HG03045 (cell line): Measurements from ENCODE around the gene SOX3.

Experiments
- ATAC-seq: cut with Tn5 transposase; IDR thresholded peaks from one replicate; pipeline ENCODE4 v1.9.1; 2021; ENCODE audit warnings: mild to moderate bottlenecking, moderate library complexity; ENCODE audit not compliant: unreplicated experiment

SOX3 gene

DNA sequence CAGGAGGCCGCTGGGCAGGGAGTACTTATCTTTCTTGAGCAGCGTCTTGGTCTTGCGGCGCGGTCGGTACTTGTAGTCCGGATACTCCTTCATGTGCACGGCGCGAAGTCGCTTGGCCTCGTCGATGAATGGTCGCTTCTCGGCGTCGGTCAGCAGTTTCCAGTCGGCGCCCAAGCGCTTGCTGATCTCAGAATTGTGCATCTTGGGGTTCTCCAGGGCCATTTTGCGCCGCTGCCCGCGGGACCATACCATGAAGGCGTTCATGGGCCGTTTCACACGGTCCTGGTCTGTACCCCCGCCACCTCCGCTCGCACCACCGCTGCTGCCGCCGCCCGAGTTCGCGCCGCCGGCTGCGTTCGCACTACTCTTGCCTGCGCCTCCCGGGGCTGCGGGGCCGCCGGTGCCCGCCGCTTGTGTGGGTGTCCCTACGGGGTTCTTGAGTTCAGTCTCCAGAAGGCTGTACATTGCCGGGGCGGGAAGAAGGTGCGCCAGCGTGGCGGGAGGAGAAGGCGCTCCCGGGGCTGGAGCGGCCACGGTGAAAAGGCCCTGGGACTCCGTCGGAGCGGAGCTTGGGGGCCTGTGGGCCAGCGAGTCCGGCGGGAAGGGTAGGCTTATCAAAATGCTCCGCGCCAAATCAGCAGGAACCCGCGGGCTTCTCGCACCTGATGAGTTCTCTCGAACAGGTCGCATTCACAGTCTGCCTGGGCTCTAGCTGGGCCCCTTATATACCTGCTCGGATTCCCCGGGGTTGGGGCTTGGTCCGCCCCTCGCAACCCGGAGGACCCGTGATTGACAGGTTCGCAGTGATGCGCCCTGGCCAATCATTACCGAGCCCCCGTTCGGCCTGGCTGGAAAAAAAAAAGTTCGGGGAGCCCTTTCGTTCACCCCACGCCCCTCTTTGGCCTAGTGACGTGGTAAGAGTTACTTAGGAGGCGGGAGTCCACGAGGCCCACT lies at the start of gene SOX3:
Gene SOX3, minus strand, starts transcription at position 699 of the 954 bp plus-strand sequence. Its CDS starts 9 bp downstream, at position 690.
- no peak for ATAC-seq

GRCh38 chrX:140548985-140549384 lies 44.1 kb upstream of the SOX3 start:
- no peak for ATAC-seq

GRCh38 chrX:140526171-140526570 lies 21.3 kb upstream of the SOX3 start:
- ATAC-seq, result no peak

GRCh38 chrX:140525448-140525847 lies 20.6 kb upstream of the SOX3 start:
- no peak for ATAC-seq

DNA sequence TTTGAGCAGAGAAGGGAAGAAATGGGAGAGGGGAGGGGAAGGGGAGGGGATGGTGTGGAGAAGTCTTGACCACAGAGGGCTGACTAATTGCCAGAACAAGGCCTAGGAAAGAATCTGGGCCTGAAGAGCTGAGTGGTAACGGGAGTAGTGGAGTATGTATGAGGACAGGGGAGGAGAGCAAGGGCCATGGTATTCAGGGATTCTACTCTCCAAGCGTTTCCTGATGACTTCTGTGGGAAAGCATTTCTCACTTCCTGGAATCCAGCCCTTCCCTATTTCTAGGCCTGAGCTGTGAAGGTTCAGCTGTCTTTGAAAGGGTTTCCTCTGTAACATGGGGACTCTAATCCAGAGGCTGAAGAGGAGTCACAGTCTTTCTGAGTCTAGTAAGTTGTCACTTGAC lies 19.7 kb upstream of the SOX3 start:
- ATAC-seq, result no peak

DNA sequence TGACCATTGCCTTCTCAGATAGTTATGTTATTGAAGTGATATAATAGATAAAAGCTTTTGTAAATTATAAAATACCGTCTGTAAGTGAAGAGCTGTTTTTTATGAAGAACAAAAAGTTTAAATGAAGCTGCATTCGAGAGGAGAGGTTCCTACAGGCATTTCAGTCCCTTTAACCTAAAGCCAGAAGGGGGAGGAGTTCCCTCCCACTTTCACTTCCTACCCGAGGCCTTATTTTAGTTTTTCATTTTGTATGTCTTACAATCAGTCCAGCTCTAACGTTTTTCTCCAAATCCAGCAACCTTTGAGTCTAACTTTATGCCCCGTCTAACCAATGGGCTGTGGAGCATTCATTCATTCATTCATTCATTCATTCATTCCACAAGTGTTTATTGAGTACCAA lies 16.5 kb upstream of the SOX3 start:
- ATAC-seq, result no peak

DNA sequence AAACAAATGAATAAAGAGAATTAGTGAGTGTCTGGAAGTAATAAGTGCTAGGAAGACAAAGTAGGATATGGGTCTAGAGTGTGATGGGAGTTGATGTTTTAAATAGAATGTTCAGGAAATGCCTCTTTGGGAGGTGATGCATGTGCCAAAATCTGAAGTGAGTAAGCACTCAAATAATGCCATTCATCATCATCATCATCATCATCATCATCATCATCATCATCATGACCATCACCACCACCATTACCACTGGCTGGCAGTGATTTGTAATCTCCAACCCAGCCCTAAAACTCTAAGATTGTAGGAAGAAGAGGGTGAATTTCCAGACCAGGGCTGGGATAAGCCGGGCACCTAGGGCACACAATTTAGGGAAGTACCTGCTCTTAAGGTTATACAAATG lies 9.7 kb upstream of the SOX3 start:
- ATAC-seq, result no peak

DNA sequence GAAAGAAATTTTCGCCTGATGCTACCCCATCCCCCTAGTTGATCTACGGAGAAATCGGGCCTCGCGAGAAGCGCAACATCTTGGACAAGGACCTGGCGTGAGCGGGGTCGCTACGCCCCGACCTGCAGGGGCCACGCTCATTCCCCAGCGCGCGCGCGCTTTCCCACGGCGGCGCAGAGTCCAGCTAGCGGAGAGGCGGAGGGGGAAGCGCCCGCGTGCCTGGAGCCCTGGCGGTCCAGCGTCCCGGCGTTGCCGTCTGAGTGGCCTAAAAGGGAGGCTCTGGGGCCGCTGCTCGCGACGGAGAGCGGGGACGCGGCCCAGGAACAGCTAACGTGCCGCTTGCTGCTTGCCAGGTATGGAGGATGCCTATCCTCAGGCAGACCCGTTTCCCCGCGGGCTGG lies 6.0 kb upstream of the SOX3 start:
- ATAC-seq, result no peak

DNA sequence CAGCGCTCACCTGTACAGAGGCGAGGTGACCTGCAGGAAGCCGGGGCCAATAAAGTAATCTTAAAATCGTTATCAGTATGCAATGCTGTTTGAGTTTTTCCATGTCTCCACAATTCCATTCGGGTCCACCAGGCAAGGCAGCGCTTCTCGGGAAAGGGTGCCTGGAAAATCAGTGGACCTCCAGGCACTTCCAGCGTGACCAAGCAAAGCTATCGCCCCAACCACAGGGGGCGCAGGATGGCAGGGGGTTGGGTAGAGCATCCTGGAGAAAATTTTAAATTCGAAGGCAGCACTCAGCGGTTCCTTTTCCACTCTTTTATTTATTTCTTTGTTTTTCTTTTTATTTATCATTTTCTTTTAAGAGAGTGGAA lies 5.4 kb upstream of the SOX3 start:
- ATAC-seq, result no peak

DNA sequence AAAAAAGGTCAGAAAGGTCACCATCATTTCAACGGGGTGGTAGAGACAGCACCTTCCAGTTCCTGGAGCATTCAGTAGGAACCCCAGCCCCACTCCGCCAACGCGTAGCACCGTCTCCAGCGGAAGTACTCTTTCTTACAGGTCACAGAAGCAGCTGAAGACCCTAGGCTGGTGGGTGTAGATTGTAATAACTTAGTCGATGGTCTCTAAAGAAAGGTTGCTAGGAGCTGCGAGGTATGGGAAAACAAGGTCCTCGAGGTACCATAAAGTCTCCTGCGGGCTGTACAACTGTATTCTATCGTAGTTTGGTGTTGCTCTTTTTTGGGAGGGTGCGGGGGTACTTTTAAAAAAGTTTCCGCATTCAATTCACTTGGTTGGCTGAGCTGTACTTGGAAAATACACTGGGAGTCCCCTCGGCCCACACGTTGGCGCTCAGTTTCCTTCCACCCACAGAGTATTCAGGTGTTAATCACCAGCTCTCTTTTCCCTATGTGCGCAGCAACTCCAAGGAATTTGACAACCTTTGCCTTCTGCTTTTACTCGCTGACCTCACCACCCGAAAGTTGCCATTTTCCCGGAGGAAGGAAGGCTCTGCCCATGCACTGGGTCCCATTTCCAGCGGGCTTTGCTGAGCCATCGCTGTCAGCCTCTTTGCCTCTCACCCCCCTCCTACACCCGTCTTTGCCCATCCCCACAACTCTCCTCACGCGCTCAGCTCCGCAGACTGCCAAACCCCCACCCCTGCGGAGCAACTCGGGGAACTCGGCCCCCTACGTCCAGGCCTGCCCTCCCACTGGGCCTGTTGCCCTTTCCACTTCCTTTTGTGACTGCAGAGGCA lies 4.8 kb upstream of the SOX3 start:
- ATAC-seq, result no peak

DNA sequence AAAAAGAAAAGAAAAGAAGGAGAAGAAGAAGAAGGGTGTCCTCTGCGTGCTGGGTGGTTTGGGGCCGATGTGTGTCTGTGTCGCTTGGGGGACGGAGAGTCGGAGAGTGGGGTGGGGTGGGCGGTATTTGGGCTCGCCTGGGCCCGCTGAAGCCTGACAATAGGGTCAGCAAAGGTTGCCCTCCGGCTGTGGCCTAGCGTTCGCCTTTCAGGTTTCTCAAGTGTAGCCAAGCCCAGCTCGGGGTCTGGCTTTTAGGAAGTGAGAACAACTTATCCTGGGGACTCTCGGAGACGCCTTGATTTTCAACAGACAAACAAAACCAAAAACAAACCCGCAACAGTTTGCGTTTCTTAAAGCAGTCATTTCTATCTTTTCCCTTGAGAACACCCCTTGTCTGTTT lies 4.1 kb upstream of the SOX3 start:
- no peak for ATAC-seq

- ATAC-seq, result no peak
Measured at GRCh38 chrX:140507982-140508305, 3.1 kb upstream of the SOX3 start.

GRCh38 chrX:140507223-140507981 lies 2.5 kb upstream of the SOX3 start:
- no peak for ATAC-seq

DNA sequence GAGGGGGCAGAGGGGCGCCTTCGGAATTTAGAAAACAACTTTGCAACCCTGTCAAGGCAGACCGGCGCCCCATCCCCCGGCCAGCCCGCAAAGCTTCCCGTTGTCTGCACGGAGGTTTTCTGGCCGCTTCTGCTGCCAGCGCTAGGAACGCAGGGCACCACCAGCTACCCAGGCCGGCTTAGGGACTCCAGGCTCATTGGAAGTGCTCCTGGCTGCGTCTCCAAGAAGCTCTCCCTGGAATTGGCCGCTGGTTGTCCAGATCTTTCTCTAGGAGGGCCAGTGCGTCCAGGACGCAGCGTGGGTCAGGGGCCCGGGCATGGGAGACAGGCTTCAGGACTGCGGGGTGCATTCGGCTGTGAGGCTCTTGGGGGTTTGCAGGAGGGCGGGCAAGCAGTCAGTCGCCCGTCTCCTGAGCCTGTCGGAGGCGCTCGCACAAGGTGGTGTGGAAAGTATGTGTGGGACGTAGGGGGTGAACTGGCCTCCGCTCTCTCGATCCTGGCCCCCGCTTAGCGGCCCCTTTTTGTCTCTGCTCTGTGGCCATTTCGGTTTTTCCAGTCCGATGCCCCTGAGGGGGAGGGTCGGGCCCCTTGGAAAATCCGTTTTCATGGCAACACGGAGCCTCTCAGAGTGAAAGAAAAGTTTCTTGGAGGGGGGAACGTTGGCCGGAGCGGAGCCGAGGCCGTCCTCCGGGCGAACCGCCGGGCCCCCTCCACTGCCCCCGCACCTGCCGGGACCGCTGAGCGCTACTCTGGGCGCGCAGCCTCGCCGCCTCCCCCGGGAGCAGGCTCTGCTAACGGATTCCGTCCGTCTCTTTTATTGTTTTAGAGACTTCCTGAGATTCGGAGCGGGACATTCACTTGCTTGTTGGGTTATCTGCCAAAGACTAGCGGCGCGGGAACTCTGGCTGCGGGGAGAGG lies 810 bp upstream of the SOX3 start:
- ATAC-seq, result no peak

- ATAC-seq, result no peak
Measured at GRCh38 chrX:140503714-140504351, 1.0 kb downstream of the SOX3 start.

DNA sequence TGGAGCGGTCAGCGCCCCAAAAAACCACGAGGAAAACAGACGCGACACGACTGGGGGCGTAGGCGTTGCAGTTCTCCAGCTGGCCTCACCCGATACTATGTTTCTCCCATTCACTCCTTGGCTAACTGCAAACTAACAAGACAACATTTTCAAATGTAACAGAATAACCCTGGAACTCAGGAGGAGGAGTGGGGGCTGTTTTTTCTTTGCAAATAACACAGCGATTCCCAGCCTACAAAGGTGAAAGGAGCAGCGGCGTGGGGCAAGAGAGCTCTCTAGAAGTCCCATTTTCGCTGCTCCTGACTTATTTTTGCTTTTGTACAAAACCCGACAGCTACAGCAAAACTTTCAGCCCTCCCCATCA lies 1.6 kb downstream of the SOX3 start:
- ATAC-seq, result no peak

DNA sequence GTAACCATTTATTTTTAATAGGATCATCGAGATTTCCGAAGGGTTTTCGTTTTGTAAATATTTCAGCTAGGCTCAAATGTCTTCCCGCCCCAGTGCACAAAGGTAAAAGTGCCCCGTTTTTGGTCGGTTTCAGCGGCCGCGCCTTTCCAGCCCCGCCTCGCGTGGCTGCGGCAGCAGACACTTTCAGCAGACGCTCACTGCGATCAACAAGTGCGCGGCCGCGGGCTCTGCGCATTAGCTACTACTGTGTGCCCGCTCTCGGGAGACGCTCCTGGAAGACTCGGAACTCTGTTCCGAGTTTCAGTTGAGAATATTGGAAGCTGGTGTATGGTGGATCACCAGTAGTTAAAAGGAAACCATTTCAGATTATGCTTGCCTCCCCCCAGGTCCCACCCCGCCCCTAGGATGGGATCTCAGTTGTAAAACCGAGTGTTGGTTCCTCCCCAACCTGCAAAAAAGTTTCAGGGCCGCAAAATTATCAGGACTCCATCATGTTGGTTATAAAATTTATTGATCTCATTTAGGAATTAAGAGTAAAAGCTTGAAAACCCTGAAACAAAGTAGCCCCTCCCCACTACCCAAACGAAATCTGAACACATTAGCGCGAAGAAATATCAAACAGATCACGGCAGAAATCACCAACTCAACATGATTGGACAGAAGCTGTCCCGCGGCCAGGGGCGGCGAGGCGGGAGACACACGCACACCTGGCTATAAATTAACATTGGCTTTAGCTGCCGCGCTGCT lies 2.2 kb downstream of the SOX3 start:
- ATAC-seq, result no peak

DNA sequence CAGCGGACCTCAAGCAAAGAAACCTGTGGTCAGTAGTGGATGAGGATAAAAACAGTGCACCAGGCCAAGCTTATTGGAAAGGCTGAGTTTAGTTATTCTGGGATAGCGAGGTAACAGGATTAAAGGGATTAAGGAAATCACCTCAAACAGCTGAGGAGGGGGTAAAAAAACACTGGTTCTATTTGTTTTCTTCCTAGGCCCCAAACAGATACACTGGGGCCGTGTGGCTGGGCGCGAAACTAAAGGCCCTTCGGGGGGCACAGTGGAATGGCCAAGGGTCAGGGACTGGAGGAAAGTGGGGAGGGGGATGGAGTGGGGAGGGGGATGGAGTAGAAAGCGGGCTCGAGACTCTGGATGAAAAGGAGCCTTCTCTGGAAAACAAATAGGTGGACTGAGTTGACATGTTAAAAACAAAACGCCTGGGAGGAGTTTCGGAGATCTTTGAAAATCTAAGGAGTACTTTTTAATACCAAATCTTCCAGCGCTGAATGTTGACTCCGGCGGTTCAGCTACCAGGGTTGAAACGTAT lies 2.9 kb downstream of the SOX3 start:
- ATAC-seq, result no peak

GRCh38 chrX:140501321-140501720 lies 3.5 kb downstream of the SOX3 start:
- no peak for ATAC-seq
